Vagina (tissue), 2 donors: ENCODE data around the gene DCUN1D3. TPM values are rescaled to one million over a fixed set of nuclear protein-coding genes. Genes with fewer than 3 reads are reported as not detected.

Experiments
- DNase-seq, 2 donors: peaks; one replicate each; pipeline ENCODE4 v3.0.0-alpha.2; 2017; ENCODE audit errors: extremely low spot score in 2 of 2
- H3K27ac ChIP-seq: fragments of 200-600 bp; sonication (generic); one replicate; pipeline ENCODE4 v1.5.1; 2019
- H3K27me3 ChIP-seq: fragments of 200-600 bp; sonication (generic); one replicate; pipeline ENCODE4 v1.5.1; 2019
- H3K36me3 ChIP-seq, 2 donors: fragments of 200-600 bp; sonication (generic); one replicate each; pipeline ENCODE4 v1.5.1; 2017 to 2019
- H3K4me1 ChIP-seq: fragments of 200-600 bp; sonication (generic); one replicate; pipeline ENCODE4 v1.5.1; 2019
- H3K4me3 ChIP-seq, 2 donors: fragments of 200-600 bp; sonication (generic); 1 replicate in 1 of 2; 2 replicates in 1 of 2; pipeline ENCODE4 v1.5.1; 2016 to 2019
- H3K9me3 ChIP-seq: fragments of 200-600 bp; sonication (generic); one replicate; pipeline ENCODE4 v1.5.1; 2019
- CTCF ChIP-seq, 3 experiments: fragments of 450-650 bp in 2 of 3; fragments of 200-600 bp in 1 of 3; sonication (generic) in 1 of 3; IDR thresholded peaks; one replicate each; pipeline ENCODE4 v1.5.1; 2017 to 2019; ENCODE audit warnings: antibody characterized with exemption in 3 of 3, mild to moderate bottlenecking in 2 of 3, moderate library complexity in 2 of 3
- POLR2A ChIP-seq, 2 donors: fragments of 450-650 bp; IDR thresholded peaks; one replicate each; pipeline ENCODE4 v1.6.1; 2017; ENCODE audit warnings: antibody characterized with exemption in 2 of 2, mild to moderate bottlenecking in 2 of 2, moderate library complexity in 2 of 2
- POLR2AphosphoS5 ChIP-seq, 2 donors: sonication (generic); formaldehyde crosslinking; IDR thresholded peaks; one replicate each; pipeline ENCODE4 v1.9.0; 2017; ENCODE audit warnings: antibody characterized with exemption in 2 of 2, mild to moderate bottlenecking in 2 of 2, low read depth in 1 of 2; ENCODE audit not compliant: insufficient read depth in 1 of 2
- intact Hi-C: fragments of 100-400 bp; cut with DNase I; formaldehyde crosslinking; loops from one replicate; pipeline ENCODE4 v1.15.1; 2023
- total RNA-seq: library from RNA; depleted of rRNA; stranded (reverse); fragments of >200 nt; gene quantifications from one replicate; pipeline ENCODE4 v1.2.3, GENCODE V29; 2016

DCUN1D3 gene
- total RNA-seq, 1 donor from 2014 or later, result 19.2 TPM

- no peak for DNase-seq
- Histone ChIP-seq H3K27me3 (no peaks in the 10 kb centered on the region), H3K27ac (peak overlapping the region; percentile 10), H3K4me3 (no peak overlapping the region), H3K4me1 (peaks cover 12% of the 10 kb centered on the region), H3K9me3 (no peaks in the 10 kb centered on the region), H3K36me3 (no peaks in the 10 kb centered on the region)
- TF ChIP-seq POLR2A (IDR thresholded peaks at IDR 0.05), result no peak
- no peak for TF ChIP-seq CTCF (IDR thresholded peaks at IDR 0.05)
- no peak for TF ChIP-seq POLR2AphosphoS5 (IDR thresholded peaks at IDR 0.05; ENCODE audit: insufficient read depth in 1 of 2, low read depth in 1 of 2)
- intact Hi-C loops, result loop anchor here (5.0 kb wide), 1 partner anchor 236 kb away; no protein-coding TSS in a partner anchor
These were observed 54.1 kb downstream of the DCUN1D3 start for GRCh38 chr16:20846030-20846429.

- Histone ChIP-seq H3K4me3 (no peak overlapping the region), H3K9me3 (no peaks in the 10 kb centered on the region), H3K27me3 (no peaks in the 10 kb centered on the region), H3K4me1 (no peaks in the 10 kb centered on the region), H3K36me3 (no peaks in the 10 kb centered on the region), H3K27ac (no peak overlapping the region)
- no peak for DNase-seq
- intact Hi-C loops, result no loop called here
- TF ChIP-seq CTCF (IDR thresholded peaks at IDR 0.05) (no peak), POLR2A (IDR thresholded peaks at IDR 0.05) (no peak), POLR2AphosphoS5 (IDR thresholded peaks at IDR 0.05; ENCODE audit: insufficient read depth in 1 of 2, low read depth in 1 of 2) (no peak)
These were observed 55.6 kb downstream of the DCUN1D3 start for GRCh38 chr16:20844588-20844987.

- Histone ChIP-seq H3K4me3 (no peak overlapping the region), H3K27ac (no peak overlapping the region), H3K36me3 (no peaks in the 10 kb centered on the region), H3K27me3 (no peaks in the 10 kb centered on the region), H3K9me3 (no peaks in the 10 kb centered on the region), H3K4me1 (no peaks in the 10 kb centered on the region)
- intact Hi-C loops, result no loop called here
- no peak for TF ChIP-seq POLR2A (IDR thresholded peaks at IDR 0.05)
- no peak for TF ChIP-seq CTCF (IDR thresholded peaks at IDR 0.05)
- TF ChIP-seq POLR2AphosphoS5 (IDR thresholded peaks at IDR 0.05; ENCODE audit: insufficient read depth in 1 of 2, low read depth in 1 of 2), result no peak
- DNase-seq, result no peak
These were observed 56.1 kb downstream of the DCUN1D3 start for GRCh38 chr16:20844054-20844453.

GRCh38 chr16:20839504-20839903 lies 60.7 kb downstream of the DCUN1D3 start:
- Histone ChIP-seq H3K36me3 (peaks cover 0 to 9% of the 10 kb centered on the region in 2 donors), H3K4me3 (no peak overlapping the region), H3K9me3 (no peaks in the 10 kb centered on the region), H3K27ac (no peak overlapping the region), H3K4me1 (no peaks in the 10 kb centered on the region), H3K27me3 (no peaks in the 10 kb centered on the region)
- TF ChIP-seq POLR2AphosphoS5 (IDR thresholded peaks at IDR 0.05; ENCODE audit: insufficient read depth in 1 of 2, low read depth in 1 of 2), result no peak
- no peak for DNase-seq
- intact Hi-C loops, result no loop called here

- Histone ChIP-seq H3K36me3 (peaks cover 0 to 9% of the 10 kb centered on the region in 2 donors), H3K4me1 (no peaks in the 10 kb centered on the region), H3K27me3 (no peaks in the 10 kb centered on the region), H3K9me3 (no peaks in the 10 kb centered on the region), H3K4me3 (no peak overlapping the region), H3K27ac (no peak overlapping the region)
- intact Hi-C loops, result no loop called here
- TF ChIP-seq POLR2A (IDR thresholded peaks at IDR 0.05) (no peak), CTCF (IDR thresholded peaks at IDR 0.05) (no peak), POLR2AphosphoS5 (IDR thresholded peaks at IDR 0.05; ENCODE audit: insufficient read depth in 1 of 2, low read depth in 1 of 2) (no peak)
- no peak for DNase-seq
These were observed 61.9 kb downstream of the DCUN1D3 start for GRCh38 chr16:20838240-20838639.
